Measurements from ENCODE around the gene AGBL4.

The AGBL4 gene

DNA sequence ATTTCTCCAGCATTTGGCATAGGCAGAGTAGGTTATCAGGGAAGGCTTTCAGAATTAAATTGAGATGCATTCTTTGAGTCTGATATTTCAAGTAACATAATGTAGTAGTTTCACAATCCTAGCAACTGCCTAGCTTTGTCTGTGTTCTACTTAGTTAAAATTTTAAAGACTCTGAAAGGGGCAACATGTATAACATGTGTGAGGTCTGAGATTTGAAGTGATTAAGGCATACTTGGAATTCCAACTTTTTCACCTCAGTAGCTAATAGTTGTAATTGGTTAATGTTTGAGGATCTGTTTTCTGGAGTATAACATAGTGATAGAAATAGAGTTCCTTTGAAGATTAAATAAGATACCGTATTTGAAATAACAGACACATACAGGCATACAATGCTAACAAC is 911.8 kb downstream of the AGBL4 start:
- POLR2A ChIA-PET: no interaction called here

DNA sequence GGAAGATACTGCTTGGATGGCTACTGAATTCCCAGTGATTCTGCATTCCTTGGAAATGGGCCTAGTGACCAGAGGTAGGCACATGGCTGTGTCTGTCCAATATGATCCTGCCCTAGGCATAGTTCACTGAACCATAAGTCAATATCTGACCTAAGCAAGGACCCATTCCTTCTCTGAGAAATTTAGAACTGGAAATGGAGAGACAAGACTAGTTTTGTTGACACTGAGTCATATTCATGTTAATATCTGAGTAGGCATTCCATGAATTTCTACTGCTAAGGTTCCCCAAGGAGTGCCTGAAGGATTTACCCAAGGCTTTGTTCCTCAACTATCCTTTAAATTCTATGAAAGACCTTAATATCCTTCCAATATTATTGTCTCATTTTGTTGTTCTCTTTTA is 917.3 kb downstream of the AGBL4 start:
- no peak for DNase-seq (ENCODE audit: extremely low spot score)
- CTCF ChIA-PET: no interaction called here
- POLR2A ChIA-PET: no interaction called here
- TF ChIP-seq, protein P1, sequence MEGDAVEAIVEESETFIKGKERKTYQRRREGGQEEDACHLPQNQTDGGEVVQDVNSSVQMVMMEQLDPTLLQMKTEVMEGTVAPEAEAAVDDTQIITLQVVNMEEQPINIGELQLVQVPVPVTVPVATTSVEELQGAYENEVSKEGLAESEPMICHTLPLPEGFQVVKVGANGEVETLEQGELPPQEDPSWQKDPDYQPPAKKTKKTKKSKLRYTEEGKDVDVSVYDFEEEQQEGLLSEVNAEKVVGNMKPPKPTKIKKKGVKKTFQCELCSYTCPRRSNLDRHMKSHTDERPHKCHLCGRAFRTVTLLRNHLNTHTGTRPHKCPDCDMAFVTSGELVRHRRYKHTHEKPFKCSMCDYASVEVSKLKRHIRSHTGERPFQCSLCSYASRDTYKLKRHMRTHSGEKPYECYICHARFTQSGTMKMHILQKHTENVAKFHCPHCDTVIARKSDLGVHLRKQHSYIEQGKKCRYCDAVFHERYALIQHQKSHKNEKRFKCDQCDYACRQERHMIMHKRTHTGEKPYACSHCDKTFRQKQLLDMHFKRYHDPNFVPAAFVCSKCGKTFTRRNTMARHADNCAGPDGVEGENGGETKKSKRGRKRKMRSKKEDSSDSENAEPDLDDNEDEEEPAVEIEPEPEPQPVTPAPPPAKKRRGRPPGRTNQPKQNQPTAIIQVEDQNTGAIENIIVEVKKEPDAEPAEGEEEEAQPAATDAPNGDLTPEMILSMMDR (IDR thresholded peaks at IDR 0.05; ENCODE audit: control extremely low read depth, extremely low read depth, low read depth, missing control alignments): no peak

More for the DNA sequence above, 911.8 kb downstream of the AGBL4 start:
- TF ChIP-seq, protein P1 (IDR thresholded peaks at IDR 0.05; ENCODE audit: control extremely low read depth, extremely low read depth, low read depth, missing control alignments): no peak
- CTCF ChIA-PET: interaction anchor here (1.6 kb wide), 1 partner anchor 8 kb away, joined by 4 read pairs; no protein-coding TSS in a partner anchor
- no peak for DNase-seq (ENCODE audit: extremely low spot score)

DNA sequence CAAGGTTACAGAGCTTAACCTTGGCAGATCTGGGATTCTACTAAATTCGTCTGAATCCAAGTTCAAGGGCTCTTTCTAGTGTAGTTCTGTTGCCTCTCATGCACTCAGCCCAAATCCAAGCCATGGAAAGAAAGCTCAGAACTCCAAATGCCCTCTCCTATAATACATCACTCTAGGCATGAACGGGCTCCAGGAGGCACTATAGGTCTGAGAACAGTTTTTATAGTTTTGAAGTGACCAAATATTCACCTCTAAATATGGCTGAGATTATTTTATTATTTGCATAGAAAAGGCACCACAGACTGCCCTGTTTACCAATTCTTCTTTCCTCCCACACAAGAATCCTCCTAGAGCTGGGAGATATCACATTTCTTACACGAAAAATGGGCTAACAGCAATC is 919.2 kb downstream of the AGBL4 start:
- DNase-seq (ENCODE audit: extremely low spot score): no peak
- POLR2A ChIA-PET: no interaction called here
- CTCF ChIA-PET: interaction anchor here (1.0 kb wide), 1 partner anchor 9 kb away, joined by 4 read pairs; no protein-coding TSS in a partner anchor
- TF ChIP-seq, protein P1 (IDR thresholded peaks at IDR 0.05; ENCODE audit: control extremely low read depth, extremely low read depth, low read depth, missing control alignments): no peak

DNA sequence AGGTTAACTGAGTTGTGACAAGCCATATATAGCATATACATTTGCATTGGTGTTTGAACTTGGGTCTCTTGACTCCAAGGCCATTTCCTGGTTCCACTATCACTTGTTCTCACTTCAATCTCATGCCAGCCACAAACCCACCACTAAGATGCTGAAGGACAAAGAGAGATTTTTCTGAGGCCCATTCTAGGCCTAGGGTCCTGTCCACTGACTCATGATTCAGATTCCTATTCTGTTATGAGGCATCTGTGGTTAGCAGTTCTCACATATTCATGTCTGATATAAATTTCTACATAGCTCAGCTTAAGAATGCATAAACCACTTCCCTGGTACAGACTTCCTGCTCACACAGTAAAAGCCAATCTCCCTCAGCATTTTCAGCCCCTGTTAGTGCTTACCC is 921.0 kb downstream of the AGBL4 start:
- ChIA-PET CTCF (interaction anchor here (1.3 kb wide), 1 partner anchor 10 kb away, joined by 4 read pairs; no protein-coding TSS in a partner anchor), POLR2A (no interaction called here)
- DNase-seq (ENCODE audit: extremely low spot score): no peak
- TF ChIP-seq, protein P1 (IDR thresholded peaks at IDR 0.05; ENCODE audit: control extremely low read depth, extremely low read depth, low read depth, missing control alignments): no peak

DNA sequence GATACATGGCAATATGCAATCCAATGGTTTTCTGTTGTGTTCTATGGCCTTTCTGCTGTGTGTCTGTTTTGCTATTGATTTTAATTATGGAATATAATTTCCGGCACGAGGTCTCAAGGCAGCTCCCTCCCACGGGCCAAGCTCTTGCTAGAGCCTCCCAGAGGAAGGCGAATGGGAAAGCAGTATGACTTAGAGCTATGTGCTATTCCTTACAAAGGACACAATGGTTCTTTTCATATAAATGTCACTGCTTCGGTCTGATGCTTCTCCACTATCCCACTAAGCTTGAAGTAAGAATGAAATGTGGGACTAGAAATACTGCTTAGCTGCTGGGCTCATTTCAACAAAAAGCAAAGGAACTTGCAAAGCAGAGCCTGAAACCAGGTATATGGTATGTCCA is 924.9 kb downstream of the AGBL4 start:
- TF ChIP-seq, protein P1 (IDR thresholded peaks at IDR 0.05; ENCODE audit: control extremely low read depth, extremely low read depth, low read depth, missing control alignments): no peak
- CTCF ChIA-PET: no interaction called here
- no peak for DNase-seq (ENCODE audit: extremely low spot score)
- POLR2A ChIA-PET: no interaction called here

DNA sequence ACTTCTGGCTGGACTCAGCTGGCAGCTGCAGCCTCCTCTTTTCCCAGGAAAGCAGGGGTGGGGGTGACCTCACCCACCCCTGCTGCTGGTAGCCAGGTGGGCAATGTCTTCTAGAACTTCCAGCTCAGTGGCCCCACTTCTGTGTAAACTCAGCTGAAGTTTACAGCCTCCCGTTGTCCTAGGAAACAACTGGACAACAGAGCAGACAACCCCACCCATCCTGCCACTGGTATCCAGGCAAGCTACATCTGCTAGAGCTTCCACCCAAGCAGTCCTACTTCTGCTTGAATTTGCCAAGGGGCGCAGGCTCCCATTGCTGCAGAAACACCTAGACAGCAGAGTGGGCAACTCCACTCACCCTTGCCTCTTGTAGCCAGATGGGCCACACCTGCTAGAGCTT is 937.4 kb downstream of the AGBL4 start:
- DNase-seq (ENCODE audit: extremely low spot score): no peak
- CTCF ChIA-PET: no interaction called here
- POLR2A ChIA-PET: no interaction called here
- TF ChIP-seq, protein P1 (IDR thresholded peaks at IDR 0.05; ENCODE audit: control extremely low read depth, extremely low read depth, low read depth, missing control alignments): no peak

DNA sequence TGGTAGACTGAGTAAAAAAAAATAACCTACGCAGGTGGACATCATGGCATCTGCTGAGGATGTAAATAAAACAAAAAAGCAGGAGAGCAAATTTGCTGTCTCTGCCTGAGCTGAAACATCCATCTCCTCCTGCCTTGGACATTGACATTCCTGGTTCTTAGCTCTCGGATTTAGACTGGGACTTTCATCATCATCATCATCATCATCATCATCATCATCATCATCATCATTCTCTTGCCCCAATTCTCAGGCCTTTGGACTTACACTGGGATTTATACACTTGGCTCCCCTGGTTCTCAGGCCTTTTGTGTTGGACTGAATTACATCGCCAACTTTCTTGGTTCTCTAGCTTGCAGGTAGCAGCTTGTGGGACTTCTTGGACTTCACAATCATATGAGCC is 938.7 kb downstream of the AGBL4 start:
- no peak for DNase-seq (ENCODE audit: extremely low spot score)
- ChIA-PET POLR2A (no interaction called here), CTCF (no interaction called here)
- TF ChIP-seq, protein P1 (IDR thresholded peaks at IDR 0.05; ENCODE audit: control extremely low read depth, extremely low read depth, low read depth, missing control alignments): no peak

All from GM10248 (cell line).